Measurements from ENCODE around the gene TRPC4AP. TPM values are rescaled to one million over a fixed set of nuclear protein-coding genes. Genes with fewer than 3 reads are reported as not detected.

Gene TRPC4AP
- total and polyA plus RNA-seq, 2 of the 8 experiments (the other 6 are each of a cell fraction or from before 2014, with no cell fraction given) = 73.1 to 74.8 TPM

DNA sequence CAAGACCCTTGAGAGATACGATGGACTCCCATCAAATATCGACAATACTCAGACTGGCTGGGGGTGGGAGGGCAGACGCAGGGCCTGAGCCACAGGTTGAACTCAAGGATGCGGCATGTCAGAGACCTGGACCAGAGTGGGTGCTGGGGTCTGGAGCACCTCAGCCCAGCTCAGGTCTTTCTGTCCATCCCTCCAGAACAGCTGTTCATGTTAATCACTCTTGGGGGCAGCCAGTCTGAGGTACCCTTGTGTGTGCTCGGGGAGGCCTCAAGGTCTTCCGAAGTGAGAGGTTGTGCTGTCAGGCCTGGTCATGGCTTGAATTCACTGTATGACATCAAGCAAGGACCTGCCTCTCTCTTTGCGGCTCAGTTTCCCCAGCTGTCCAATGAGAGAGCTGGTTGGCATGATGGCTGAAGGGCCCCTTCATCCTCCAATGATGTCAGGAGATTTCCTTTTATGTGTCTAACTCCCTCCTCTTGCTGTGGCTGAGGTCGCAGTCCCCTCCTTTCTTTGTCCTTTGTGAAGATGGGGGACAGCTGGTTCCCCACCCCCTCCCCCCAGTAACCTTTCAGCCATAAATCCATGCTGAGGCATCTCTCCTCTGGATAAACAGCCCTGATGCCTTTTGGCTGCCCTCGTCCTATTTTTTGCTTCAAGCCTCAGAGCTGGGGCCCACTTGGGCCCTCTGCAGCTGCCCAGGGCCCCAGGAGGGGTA is 121.6 kb downstream of the TRPC4AP start:
- no peaks in the 10 kb centered on the region for H3K9me3 ChIP-seq (ENCODE audit: insufficient read depth in 2 of 2, low read depth in 1 of 2, low read length in 1 of 2)
- H4K8ac ChIP-seq (ENCODE audit: extremely low read depth, insufficient read depth, low read length) = no peak overlapping the region
- H2BK15ac ChIP-seq (ENCODE audit: low read length) = no peak overlapping the region
- no peak overlapping the region for H2BK20ac ChIP-seq (ENCODE audit: low read length)
- H3K4me3 ChIP-seq (ENCODE audit: extremely low read depth in 1 of 4, insufficient read depth in 2 of 4, low read depth in 3 of 4, low read length in 4 of 4) = no peak overlapping the region
- WGBS, 2 experiments (ENCODE audit: extremely low coverage in 1 of 2, insufficient coverage in 1 of 2, insufficient read length in 1 of 2, insufficient replicate concordance in 2 of 2, low coverage in 1 of 2, low lambda C conversion rate in 2 of 2, missing lambda C conversion rate in 1 of 2) = 94% methylated on average over 9 of the region's 9 CpGs; no CpG with 5 or more reads in 1 of the 2 experiments
- H3K4ac ChIP-seq (replicated peaks; ENCODE audit: insufficient read length, low read depth, low read length) = no peak overlapping the region
- no peaks in the 10 kb centered on the region for H3K79me2 ChIP-seq (ENCODE audit: control insufficient read depth in 1 of 2, insufficient read depth in 2 of 2, low read length in 2 of 2)
- H3K36me3 ChIP-seq (ENCODE audit: control insufficient read depth in 2 of 4, insufficient read depth in 4 of 4, low read length in 3 of 4) = no peaks in the 10 kb centered on the region
- no peak overlapping the region for H4K91ac ChIP-seq (replicated peaks; ENCODE audit: insufficient read length, low read length)
- no peak overlapping the region for H4K5ac ChIP-seq (ENCODE audit: insufficient read length, low read depth, low read length)
- no peak overlapping the region for H2AFZ ChIP-seq (ENCODE audit: low read length)
- no peaks in the 10 kb centered on the region for H4K20me1 ChIP-seq (replicated peaks in 1 of 2; ENCODE audit: control insufficient read depth in 1 of 2, insufficient read depth in 2 of 2, low read length in 2 of 2)
- POLR2A ChIA-PET (ENCODE audit: partially characterized antibody) = interaction anchor here (2.0 kb wide), 1 partner anchor 15 kb away, joined by 7 read pairs; the partner anchor contains the start of genes GSS and MYH7B
- H2BK12ac ChIP-seq (ENCODE audit: low read depth, low read length) = no peak overlapping the region
- no peak overlapping the region for H3K23ac ChIP-seq (ENCODE audit: insufficient read length)
- no peak for TF ChIP-seq FOSL1 (IDR thresholded peaks at IDR 0.05; ENCODE audit: insufficient read depth, low read depth, low read length)
- TF ChIP-seq RFX5 (IDR thresholded peaks at IDR 0.05; ENCODE audit: borderline replicate concordance, low read depth, low read length) = no peak
- TF ChIP-seq BCL11A (IDR thresholded peaks at IDR 0.05; ENCODE audit: low read depth in 2 of 2, low read length in 2 of 2) = no peak
- TF ChIP-seq TBP (IDR thresholded peaks at IDR 0.05; ENCODE audit: low read depth, low read length) = no peak
- no peak for TF ChIP-seq CHD2 (IDR thresholded peaks at IDR 0.05; ENCODE audit: low read length)
- no peak for TF ChIP-seq TAF7 (optimal IDR thresholded peaks at IDR 0.05; ENCODE audit: borderline replicate concordance, low read depth, low read length)
- TF ChIP-seq, protein P1, sequence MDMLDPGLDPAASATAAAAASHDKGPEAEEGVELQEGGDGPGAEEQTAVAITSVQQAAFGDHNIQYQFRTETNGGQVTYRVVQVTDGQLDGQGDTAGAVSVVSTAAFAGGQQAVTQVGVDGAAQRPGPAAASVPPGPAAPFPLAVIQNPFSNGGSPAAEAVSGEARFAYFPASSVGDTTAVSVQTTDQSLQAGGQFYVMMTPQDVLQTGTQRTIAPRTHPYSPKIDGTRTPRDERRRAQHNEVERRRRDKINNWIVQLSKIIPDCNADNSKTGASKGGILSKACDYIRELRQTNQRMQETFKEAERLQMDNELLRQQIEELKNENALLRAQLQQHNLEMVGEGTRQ (IDR thresholded peaks at IDR 0.05; ENCODE audit: low read length) = no peak
- TF ChIP-seq RNF2 (IDR thresholded peaks at IDR 0.05; ENCODE audit: borderline replicate concordance, low read depth, low read length, missing control alignments, poor library complexity, severe bottlenecking) = no peak
- no peak for TF ChIP-seq SRF (IDR thresholded peaks at IDR 0.05; ENCODE audit: low read depth, low read length)
- TF ChIP-seq RBBP5 (IDR thresholded peaks at IDR 0.05; ENCODE audit: borderline replicate concordance, low read depth, low read length) = no peak
- no peak for DNase-seq (ENCODE audit: low read depth in 1 of 2, low spot score in 2 of 2)
- no peak overlapping the region for H3K56ac ChIP-seq (replicated peaks; ENCODE audit: insufficient read length, low read depth, low read length)
- H3K4me2 ChIP-seq (ENCODE audit: insufficient read depth in 1 of 2, low read depth in 2 of 2, low read length in 2 of 2) = no peak overlapping the region
- H3K23me2 ChIP-seq (ENCODE audit: low read depth, low read length) = no peaks in the 10 kb centered on the region
- H3K14ac ChIP-seq (ENCODE audit: insufficient read length) = no peak overlapping the region
- H3K79me1 ChIP-seq (ENCODE audit: low read depth, low read length) = no peaks in the 10 kb centered on the region
- no peaks in the 10 kb centered on the region for H3K27me3 ChIP-seq (replicated peaks in 1 of 4; ENCODE audit: control insufficient read depth in 3 of 4, extremely low read depth in 1 of 4, insufficient read depth in 3 of 4, low read length in 3 of 4)
- CTCF ChIA-PET (ENCODE audit: partially characterized antibody) = interaction anchor here (0.6 to 6.9 kb wide), 11 partner anchors 14 to 255 kb away, joined by 3 to 26 read pairs (median 3); partner anchors contain the start of gene GGT7
- no peak overlapping the region for H3K18ac ChIP-seq (ENCODE audit: extremely low read depth, low read length)
- H2BK120ac ChIP-seq (replicated peaks; ENCODE audit: low read depth, low read length) = no peak overlapping the region
- no peak for FAIRE-seq
- no peaks in the 10 kb centered on the region; a peak in 3 of 7 replicates for H3K4me1 ChIP-seq (replicated peaks in 1 of 4; ENCODE audit: control insufficient read depth in 3 of 4, insufficient read depth in 4 of 4, low read length in 3 of 4)
- H3K27ac ChIP-seq (ENCODE audit: low read depth, low read length) = no peak overlapping the region
- no peak overlapping the region for H2AK5ac ChIP-seq (ENCODE audit: low read depth, low read length)
- H3K9ac ChIP-seq (replicated peaks in 1 of 4; ENCODE audit: extremely low read depth in 1 of 4, low read depth in 3 of 4, low read length in 3 of 4) = no peak overlapping the region
- H2BK5ac ChIP-seq (ENCODE audit: low read depth, low read length) = no peak overlapping the region; the same call in 1 of the 2 replicates

Data from H1 (cell line).